ENCODE results near the gene DNAJC5. TPM values are rescaled to one million over a fixed set of nuclear protein-coding genes. Genes with fewer than 3 reads are reported as not detected.
"Not testable (repeated sequence)": the region's sequence is repeated elsewhere in the genome, so short reads cannot be mapped to it uniquely, and the experiment has no call there.

DNAJC5 gene
- total RNA-seq, 2 experiments from 2014 or later: 47.3 to 48.1 TPM

DNA sequence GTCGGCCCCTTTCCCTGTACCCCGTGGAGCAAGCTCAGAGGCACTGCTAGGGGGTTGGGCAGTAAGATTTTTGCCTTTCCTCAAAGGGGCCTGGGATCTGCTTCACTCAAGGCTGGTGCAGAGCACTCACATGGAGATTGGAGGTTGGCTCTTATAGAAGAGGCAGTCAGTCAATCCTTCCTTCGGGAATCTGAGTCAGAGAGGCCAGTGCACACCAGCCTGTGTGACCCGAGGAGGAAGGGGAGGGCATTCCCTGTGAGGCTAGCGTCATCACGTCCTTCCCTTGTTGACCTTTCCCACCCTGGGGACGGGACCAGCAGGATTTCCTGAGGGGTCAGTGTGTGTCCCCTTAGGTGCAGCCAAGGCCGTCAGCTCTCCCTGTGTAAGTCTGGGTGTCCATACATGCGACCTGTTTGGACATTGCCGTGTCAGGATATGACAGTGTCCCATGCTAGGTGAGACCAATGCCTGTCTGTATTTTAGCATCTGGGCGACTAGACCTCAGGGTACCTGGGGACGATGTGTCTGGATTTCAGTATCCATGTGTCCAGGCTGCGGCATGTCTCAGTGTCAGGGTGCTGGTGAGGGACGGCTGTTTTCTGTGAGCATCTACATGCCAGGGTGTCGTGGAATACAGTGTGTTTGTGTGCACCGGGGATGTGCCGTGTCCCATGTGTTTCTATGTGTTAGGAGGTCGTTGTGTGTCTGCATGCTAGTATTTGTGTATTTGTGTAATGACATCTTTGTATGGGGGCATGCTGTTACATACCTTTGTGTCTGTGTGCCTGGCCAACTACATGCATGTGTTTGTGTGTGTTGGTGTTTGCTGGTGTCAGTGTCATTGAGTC lies 77.6 kb downstream of the DNAJC5 start:
- Mint-ChIP-seq H3K27me3 (ENCODE audit: low read depth) (no peaks in the 10 kb centered on the region), H3K27ac (no peak overlapping the region), H3K4me3 (no peak overlapping the region), H3K36me3 (ENCODE audit: low read depth) (peaks cover 28% of the 10 kb centered on the region), H3K4me1 (ENCODE audit: low read depth) (peaks cover 48% of the 10 kb centered on the region), H3K9me3 (ENCODE audit: insufficient read depth) (no peaks in the 10 kb centered on the region)
- ChIA-PET POLR2A (interaction anchor here (1.1 kb wide), 1 partner anchor 9 kb away, joined by 3 read pairs; no protein-coding TSS in a partner anchor), CTCF (interaction anchor here (0.7 to 3.7 kb wide), 6 partner anchors 10 to 435 kb away, joined by 3 to 17 read pairs (median 8); partner anchors contain the start of genes C20orf204, PTK6 and UCKL1)
- no peak for ATAC-seq
- DNase-seq: no peak

- DNase-seq (no peak), ATAC-seq (no peak)
- H3K9me3 Mint-ChIP-seq (ENCODE audit: insufficient read depth): no peaks in the 10 kb centered on the region
Observed at GRCh38 chr20:63973160-63973479, 78.2 kb downstream of the DNAJC5 start.

DNA sequence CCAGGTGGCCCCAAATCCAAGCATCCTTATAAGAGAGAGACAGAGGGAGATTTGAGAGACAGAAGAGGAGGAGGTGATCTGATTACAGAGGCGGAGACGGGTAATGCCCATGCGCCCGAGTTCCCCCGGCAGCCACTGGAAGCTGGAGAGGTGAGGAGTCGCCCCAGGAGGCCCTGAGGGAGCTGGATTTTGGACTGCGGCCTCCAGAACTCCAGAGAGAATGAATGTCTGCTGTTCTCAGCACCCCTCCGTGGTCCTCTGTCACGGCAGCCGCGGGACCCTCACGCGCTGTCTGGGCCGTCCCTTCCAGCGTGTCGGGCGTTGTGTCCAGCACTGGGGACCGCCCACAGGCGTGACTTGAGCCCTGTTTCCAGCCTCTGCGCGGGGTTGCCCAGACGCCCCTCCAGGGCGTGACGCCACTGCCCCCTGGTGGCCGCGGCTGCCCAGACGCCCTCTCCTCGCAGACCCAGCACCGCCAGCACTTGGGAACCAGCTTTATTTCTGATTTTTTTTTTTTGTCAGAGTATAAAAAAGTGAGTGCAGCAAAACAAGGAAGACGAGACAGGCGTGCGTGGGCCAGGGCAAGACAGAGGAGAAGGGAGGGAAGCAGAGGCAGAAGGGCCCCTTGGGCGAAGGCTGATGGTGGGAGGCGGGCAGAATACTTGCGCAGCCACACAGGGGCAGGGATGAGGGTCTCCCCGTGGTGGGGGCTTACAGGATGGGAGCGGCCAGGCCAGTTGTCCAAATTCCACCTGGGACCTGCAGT lies 78.9 kb downstream of the DNAJC5 start:
- no peaks in the 10 kb centered on the region for H3K9me3 Mint-ChIP-seq (ENCODE audit: insufficient read depth)
- H3K27me3 Mint-ChIP-seq (ENCODE audit: low read depth): no peaks in the 10 kb centered on the region
- POLR2A ChIA-PET: no interaction called here
- no peak overlapping the region for H3K27ac Mint-ChIP-seq
- DNase-seq (peak; percentile 79), ATAC-seq (peak; percentile 54)
- H3K4me3 Mint-ChIP-seq: no peak overlapping the region
- peaks cover 20% of the 10 kb centered on the region for H3K36me3 Mint-ChIP-seq (ENCODE audit: low read depth)
- CTCF ChIA-PET: interaction anchor here (0.6 to 3.7 kb wide), 22 partner anchors 12 to 456 kb away, joined by 3 to 17 read pairs (median 3); partner anchors contain the start of genes ARFRP1, C20orf204, PPDPF and PTK6
- H3K4me1 Mint-ChIP-seq (ENCODE audit: low read depth): peaks cover 52% of the 10 kb centered on the region

More at GRCh38 chr20:63973160-63973479, 78.2 kb downstream of the DNAJC5 start:
- Mint-ChIP-seq H3K27me3 (ENCODE audit: low read depth) (no peaks in the 10 kb centered on the region), H3K36me3 (ENCODE audit: low read depth) (peaks cover 23% of the 10 kb centered on the region), H3K4me3 (no peak overlapping the region), H3K27ac (no peak overlapping the region), H3K4me1 (ENCODE audit: low read depth) (peaks cover 54% of the 10 kb centered on the region)
- ChIA-PET CTCF (interaction anchor here (0.7 to 3.7 kb wide), 11 partner anchors 9 to 455 kb away, joined by 3 to 17 read pairs (median 8); partner anchors contain the start of genes C20orf204, PTK6 and UCKL1), POLR2A (interaction anchor here (1.1 kb wide), 1 partner anchor 9 kb away, joined by 3 read pairs; no protein-coding TSS in a partner anchor)

DNA sequence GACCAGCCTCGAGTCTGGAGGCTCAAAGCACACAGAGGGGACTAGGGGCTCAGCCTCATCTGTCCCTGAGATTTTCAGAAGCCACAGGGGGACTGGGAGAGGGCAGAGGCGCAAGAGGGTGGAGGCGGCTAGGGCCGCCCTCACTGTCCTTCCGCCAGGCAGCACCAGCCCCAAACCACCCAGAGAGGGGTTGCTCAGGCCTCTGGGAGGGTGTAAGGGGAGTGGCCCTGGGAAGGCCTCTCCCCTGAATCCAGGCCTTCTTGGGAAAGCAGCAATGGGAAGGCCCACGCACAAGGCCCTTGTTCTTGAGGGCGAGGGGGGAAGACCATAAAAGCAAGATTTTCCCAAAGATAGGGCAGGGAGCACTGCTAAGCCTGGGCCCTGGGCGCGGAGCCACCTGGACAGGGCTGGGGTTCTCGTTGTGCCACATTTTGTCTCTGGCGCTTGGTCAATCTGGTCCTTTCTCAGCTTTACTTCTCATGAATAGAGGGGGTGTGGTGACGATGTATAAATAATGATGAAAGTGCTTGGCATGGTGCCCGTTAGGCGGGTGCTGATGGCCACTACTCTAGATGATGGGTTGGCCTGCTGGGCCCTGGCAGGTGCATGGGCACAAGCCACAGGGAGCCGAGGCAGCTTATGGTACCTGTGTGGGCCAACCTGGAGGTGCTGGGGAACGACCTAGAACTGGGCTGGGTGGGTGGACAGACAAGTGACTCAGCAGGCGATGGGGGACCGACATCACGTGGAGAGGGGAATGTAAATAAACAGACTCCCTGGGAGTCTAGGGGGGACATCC lies 79.7 kb downstream of the DNAJC5 start:
- CTCF ChIA-PET: interaction anchor here (0.6 to 3.7 kb wide), 19 partner anchors 12 to 454 kb away, joined by 3 to 17 read pairs (median 4); partner anchors contain the start of genes ARFRP1, C20orf204, PPDPF and PTK6
- Mint-ChIP-seq H3K9me3 (ENCODE audit: insufficient read depth) (no peaks in the 10 kb centered on the region), H3K4me1 (ENCODE audit: low read depth) (peaks cover 50% of the 10 kb centered on the region), H3K27ac (no peak overlapping the region), H3K27me3 (ENCODE audit: low read depth) (no peaks in the 10 kb centered on the region), H3K4me3 (no peak overlapping the region), H3K36me3 (ENCODE audit: low read depth) (peaks cover 20% of the 10 kb centered on the region)
- DNase-seq (no peak), ATAC-seq (no peak)
- POLR2A ChIA-PET: interaction anchor here (0.8 kb wide), 1 partner anchor 18 kb away, joined by 3 read pairs; the partner anchor contains the start of gene UCKL1

- DNase-seq; H3K9me3 Mint-ChIP-seq (ENCODE audit: insufficient read depth); ATAC-seq; H3K27me3 Mint-ChIP-seq (ENCODE audit: low read depth): not testable (repeated sequence)
- CTCF ChIA-PET: interaction anchor here (1.7 to 3.7 kb wide), 2 partner anchors 62 kb away, joined by 17 to 20 read pairs; no protein-coding TSS in a partner anchor
- POLR2A ChIA-PET: interaction anchor here (2.0 kb wide), 1 partner anchor 62 kb away, joined by 13 read pairs; no protein-coding TSS in a partner anchor
- Mint-ChIP-seq H3K36me3 (ENCODE audit: low read depth) (peaks cover 20% of the 10 kb centered on the region), H3K4me1 (ENCODE audit: low read depth) (peaks cover 58% of the 10 kb centered on the region), H3K27ac (peak overlapping the region; percentile 83), H3K4me3 (peak overlapping the region; percentile 30)
Observed at GRCh38 chr20:63976511-63976910, 81.6 kb downstream of the DNAJC5 start.

- peak overlapping the region; percentile 76 for H3K4me3 Mint-ChIP-seq
- peak overlapping the region; percentile 83 for H3K27ac Mint-ChIP-seq
- H3K36me3 Mint-ChIP-seq (ENCODE audit: low read depth): peaks cover 22% of the 10 kb centered on the region
- H3K27me3 Mint-ChIP-seq (ENCODE audit: low read depth): no peaks in the 10 kb centered on the region
- H3K9me3 Mint-ChIP-seq (ENCODE audit: insufficient read depth): no peaks in the 10 kb centered on the region
- ATAC-seq (no peak), DNase-seq (no peak)
- ChIA-PET CTCF (interaction anchor here (0.7 to 1.7 kb wide), 9 partner anchors 9 to 335 kb away, joined by 3 to 20 read pairs (median 3); no protein-coding TSS in a partner anchor), POLR2A (interaction anchor here (0.8 to 2.0 kb wide), 3 partner anchors 57 to 62 kb away, joined by 3 to 13 read pairs (median 4); no protein-coding TSS in a partner anchor)
- peaks cover 61% of the 10 kb centered on the region for H3K4me1 Mint-ChIP-seq (ENCODE audit: low read depth)
Observed at GRCh38 chr20:63976980-63977738, 82.2 kb downstream of the DNAJC5 start.

DNA sequence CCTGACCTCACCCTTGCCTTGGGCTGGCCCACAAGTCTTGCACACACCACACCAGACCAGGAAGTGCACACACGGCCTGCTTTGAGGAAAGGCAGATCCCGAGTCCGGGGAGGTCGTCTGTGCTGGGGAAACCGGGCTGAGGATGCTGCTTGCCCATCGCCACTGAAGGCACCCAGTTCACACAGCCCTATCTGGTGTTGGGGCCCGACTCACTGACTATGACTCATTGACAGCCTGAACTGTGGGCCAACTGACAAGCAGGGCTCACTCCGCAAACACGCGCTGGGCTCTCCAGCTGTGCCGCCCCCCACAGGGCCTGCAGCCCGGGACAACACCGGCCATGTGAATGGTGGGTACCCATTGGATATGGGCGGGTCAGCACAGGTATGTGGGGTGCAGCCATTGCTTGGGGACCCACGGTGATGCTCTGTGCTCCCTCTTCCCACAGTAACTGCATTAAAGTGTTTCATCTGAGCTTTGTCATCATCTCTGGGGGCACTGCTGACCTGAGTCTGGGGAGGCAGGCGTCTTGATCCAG lies 82.9 kb downstream of the DNAJC5 start:
- Mint-ChIP-seq H3K9me3 (ENCODE audit: insufficient read depth) (no peaks in the 10 kb centered on the region), H3K4me3 (peak overlapping the region; percentile 76), H3K27me3 (ENCODE audit: low read depth) (no peaks in the 10 kb centered on the region), H3K4me1 (ENCODE audit: low read depth) (peaks cover 66% of the 10 kb centered on the region), H3K27ac (peak overlapping the region; percentile 83), H3K36me3 (ENCODE audit: low read depth) (peaks cover 28% of the 10 kb centered on the region)
- ChIA-PET POLR2A (interaction anchor here (0.8 to 2.0 kb wide), 3 partner anchors 56 to 61 kb away, joined by 3 to 13 read pairs (median 4); no protein-coding TSS in a partner anchor), CTCF (interaction anchor here (0.7 to 1.7 kb wide), 9 partner anchors 9 to 336 kb away, joined by 3 to 20 read pairs (median 3); no protein-coding TSS in a partner anchor)
- peak; percentile 44 for ATAC-seq
- peak; percentile 77 for DNase-seq

GRCh38 chr20:63978319-63979228 lies 83.6 kb downstream of the DNAJC5 start:
- ATAC-seq: peak; percentile 8
- peak overlapping the region; percentile 83 for H3K27ac Mint-ChIP-seq
- H3K4me1 Mint-ChIP-seq (ENCODE audit: low read depth): peaks cover 69% of the 10 kb centered on the region
- H3K27me3 Mint-ChIP-seq (ENCODE audit: low read depth): no peaks in the 10 kb centered on the region
- peak overlapping the region; percentile 76 for H3K4me3 Mint-ChIP-seq
- ChIA-PET POLR2A (interaction anchor here (0.8 to 4.0 kb wide), 6 partner anchors 32 to 114 kb away, joined by 3 to 77 read pairs (median 6); partner anchors contain the start of genes C20orf204 and TPD52L2), CTCF (interaction anchor here (0.8 to 4.4 kb wide), 15 partner anchors 14 to 337 kb away, joined by 3 to 197 read pairs (median 3); partner anchors contain the start of genes ARFRP1, C20orf204, UCKL1 and ZGPAT)
- peaks cover 34% of the 10 kb centered on the region for H3K36me3 Mint-ChIP-seq (ENCODE audit: low read depth)
- peak; percentile 73 for DNase-seq
- no peaks in the 10 kb centered on the region for H3K9me3 Mint-ChIP-seq (ENCODE audit: insufficient read depth)

GRCh38 chr20:63979229-63979556 lies 84.3 kb downstream of the DNAJC5 start:
- peaks cover 64% of the 10 kb centered on the region for H3K4me1 Mint-ChIP-seq (ENCODE audit: low read depth)
- peaks cover 31% of the 10 kb centered on the region for H3K36me3 Mint-ChIP-seq (ENCODE audit: low read depth)
- POLR2A ChIA-PET: interaction anchor here (0.8 to 4.0 kb wide), 4 partner anchors 23 to 114 kb away, joined by 3 to 77 read pairs (median 6); partner anchors contain the start of genes C20orf204, TPD52L2 and UCKL1
- H3K27ac Mint-ChIP-seq: peak overlapping the region; percentile 83
- no peak for DNase-seq
- no peaks in the 10 kb centered on the region for H3K27me3 Mint-ChIP-seq (ENCODE audit: low read depth)
- CTCF ChIA-PET: interaction anchor here (0.8 to 4.4 kb wide), 12 partner anchors 13 to 277 kb away, joined by 3 to 197 read pairs (median 4); partner anchors contain the start of genes ARFRP1, C20orf204, PCMTD2 and UCKL1
- no peak for ATAC-seq
- H3K4me3 Mint-ChIP-seq: peak overlapping the region; percentile 76
- no peaks in the 10 kb centered on the region for H3K9me3 Mint-ChIP-seq (ENCODE audit: insufficient read depth)
